Measurements from ENCODE around the gene RIPPLY1.

The RIPPLY1 gene, protein sequence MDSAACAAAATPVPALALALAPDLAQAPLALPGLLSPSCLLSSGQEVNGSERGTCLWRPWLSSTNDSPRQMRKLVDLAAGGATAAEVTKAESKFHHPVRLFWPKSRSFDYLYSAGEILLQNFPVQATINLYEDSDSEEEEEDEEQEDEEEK
- 0 reads per million in 2 donors for total RNA-seq

DNA sequence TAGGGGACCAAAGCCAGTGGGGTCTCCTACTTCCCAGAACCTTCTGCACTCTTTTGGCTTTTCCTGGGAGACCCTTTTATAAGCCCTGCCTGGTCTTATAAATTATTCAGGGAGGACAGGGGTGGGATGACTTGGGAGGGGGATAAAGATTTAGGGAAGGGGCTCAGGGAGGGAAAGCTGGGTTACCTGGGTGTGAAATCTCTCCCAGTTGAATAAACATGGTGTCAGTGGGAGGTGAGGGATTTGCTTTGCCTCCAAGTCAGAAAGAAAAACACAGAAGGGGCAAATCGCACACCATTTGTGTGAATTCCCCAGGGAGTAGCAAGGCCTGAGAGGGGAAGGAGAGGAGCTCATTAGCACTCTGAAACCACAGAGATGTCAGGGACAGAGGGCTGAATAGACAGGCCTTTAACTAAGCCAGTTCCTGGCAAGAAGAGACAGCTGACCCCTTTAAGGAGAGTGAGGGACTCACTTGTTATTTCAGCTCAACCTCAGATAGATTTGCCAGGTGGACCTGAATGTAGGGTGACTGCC lies at the start of gene RIPPLY1:
Gene RIPPLY1, minus strand, starts transcription at position 51 of the 534 bp plus-strand sequence. CDS start 54 bp downstream, outside the sequence.
- no peak for DNase-seq

DNA sequence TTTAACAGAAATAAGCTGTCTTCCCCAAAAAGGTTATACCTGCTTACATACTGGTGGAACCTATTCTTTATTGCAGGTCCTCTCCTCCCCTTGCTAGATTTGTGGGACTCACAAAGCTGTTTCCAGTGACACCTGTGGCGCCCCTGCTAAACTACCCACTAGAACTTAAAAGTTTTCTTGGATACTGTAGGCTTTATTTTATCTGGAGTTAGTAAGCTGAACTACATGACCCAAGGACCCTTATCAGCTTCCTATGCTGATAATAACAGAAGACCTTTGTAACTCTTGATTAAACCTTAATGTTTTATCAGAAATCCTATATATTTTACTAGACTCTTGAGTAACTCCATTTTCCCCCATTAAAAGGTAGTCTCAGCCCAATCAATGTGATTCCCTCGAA lies 49.4 kb upstream of the RIPPLY1 start:
- DNase-seq, result no peak

DNA sequence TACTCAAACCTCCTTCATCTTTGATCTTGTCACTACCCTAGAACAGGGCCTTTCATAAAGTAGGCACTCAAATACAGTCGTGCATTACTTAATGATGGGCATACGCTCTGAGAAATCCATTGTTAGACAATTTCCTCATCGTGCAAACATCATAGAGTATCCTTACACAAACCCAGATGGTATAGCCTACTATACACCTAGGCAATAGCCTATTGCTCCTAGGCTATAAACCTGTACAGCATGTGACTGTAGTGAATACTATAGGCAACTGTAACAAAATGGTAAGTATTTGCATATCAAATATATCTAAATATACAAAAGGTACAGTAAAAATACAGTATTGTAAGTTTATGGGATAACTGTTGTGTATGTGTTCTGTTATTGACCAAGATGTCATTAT lies 48.9 kb upstream of the RIPPLY1 start:
- DNase-seq, result no peak

DNA sequence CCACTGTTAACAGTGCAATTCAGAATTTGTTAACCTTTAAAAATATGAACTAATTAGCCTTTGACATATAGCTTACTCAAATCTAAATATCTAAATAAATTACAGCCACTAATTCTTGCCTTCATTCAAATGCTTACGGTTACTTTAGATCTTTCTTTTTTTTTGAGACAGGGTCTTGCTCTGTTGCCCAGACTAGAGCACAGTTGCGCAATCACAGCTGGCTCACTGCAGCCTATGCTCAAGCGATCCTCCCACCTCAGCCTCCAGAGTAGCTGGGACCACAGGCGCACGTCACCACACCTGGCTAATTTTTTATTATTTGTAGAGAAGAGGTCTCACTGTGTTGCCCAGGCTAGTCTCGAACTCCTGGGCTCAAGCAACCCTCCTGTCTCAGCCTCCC lies 48.1 kb upstream of the RIPPLY1 start:
- no peak for DNase-seq

DNA sequence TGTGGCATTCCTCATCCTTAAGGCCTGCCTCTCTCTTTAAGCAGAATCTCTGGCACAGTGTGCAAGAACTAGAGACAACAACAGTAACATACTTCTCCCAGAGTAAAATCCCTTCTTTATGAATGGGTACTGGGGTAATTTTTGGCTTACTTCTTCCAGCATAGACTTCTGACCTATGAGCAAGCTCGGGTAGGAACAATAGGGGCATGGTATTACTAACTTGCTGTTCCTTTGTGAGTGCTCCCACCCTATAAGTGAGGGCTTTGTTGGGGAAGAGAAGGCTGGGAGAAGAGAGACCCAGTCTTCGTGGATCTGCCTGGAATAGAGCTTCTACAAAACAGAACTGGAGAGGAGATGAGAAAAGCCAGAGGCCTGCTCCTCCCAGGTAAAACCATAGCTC lies 47.2 kb upstream of the RIPPLY1 start:
- DNase-seq, result no peak

DNA sequence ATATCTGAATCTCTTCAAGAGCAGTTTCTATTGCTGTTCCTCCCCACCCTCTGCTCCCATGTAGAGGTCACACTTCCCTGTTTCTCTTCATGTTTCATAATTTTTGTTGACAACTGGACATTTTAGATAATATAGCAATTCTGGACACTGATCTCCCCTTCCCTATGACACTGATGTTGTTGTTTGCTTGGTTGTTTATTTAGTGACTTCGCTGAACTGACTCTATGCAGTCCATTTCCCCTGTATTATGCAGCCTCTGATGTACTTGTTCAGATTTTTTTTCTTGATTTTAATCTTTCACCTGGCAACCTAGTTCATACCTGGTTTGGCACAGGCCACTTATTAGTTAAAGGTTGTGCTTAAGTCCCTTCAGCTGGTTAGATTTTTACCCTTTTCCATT lies 46.2 kb upstream of the RIPPLY1 start:
- no peak for DNase-seq

DNA sequence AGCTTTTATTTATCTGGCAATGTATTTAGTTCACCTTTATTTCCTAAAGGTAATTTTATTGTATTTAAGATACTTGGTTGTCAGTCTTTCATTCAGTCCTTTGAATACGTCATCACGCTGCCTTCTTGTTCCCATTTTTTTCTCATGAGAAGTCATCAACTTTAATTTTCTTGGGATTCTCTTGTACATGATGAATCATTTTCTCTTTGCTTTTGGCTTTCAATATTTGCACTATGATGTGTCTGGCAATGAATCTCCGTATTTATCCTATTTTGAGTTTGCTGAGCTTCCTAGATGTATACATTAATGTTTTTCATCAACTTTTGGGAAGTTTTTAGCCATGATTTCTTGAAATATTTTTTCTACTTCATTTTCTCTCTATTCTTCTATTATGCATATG lies 45.5 kb upstream of the RIPPLY1 start:
- DNase-seq, result no peak

DNA sequence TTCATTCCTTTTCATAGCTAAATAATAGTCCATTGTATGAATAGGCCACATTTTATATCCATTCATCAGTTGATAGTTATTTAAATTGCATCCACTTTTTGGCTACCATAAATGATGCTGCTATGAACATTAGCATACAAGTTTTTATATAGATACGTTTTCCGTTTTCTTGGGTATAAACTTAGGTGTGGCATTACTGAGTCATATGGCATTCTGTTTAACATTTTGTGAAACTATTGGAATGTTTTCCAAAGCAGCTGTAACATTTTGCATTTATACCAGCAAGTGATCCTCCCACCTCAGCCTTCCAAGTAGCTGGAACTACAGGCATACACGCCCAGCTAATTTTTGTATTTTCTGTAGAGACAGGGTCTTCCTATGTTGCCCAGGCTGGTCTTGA lies 43.3 kb upstream of the RIPPLY1 start:
- DNase-seq, result no peak

DNA sequence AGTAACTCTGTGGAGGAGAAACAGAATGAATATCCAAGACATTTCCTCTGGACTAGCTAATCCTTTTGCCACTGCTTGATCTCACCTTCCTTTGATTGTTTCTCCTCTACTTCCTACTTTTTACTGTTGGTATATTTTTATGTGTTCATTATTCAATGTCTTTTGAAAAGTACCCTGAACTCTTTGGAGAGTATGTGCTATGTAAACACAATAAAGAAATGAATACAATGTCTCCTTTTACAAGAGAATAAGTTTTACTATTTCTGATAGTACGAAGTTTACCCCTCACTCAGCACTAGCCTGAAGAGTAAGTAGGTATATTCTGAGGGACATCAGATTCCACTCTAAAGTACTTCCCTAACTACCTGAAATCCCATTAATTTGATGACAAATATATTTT lies 36.9 kb upstream of the RIPPLY1 start:
- DNase-seq, result no peak

DNA sequence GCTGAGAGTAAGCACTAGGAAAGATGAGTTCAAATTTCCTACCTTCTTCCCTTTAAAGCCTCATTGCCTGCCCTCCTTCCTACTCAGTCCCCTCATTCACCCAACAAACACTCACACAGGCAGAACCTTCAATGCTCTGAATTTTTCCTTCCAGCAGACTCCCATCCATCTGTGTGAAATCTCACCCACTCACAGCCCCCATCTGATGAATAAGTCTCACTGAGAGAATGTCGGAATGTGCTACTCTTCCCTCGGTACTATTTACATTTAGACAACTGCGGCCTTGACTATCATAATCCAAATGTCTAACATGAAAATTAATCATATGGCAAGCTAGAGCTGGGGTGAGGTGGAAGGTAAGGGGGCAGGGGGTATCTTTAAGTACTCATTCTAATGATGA lies 36.4 kb upstream of the RIPPLY1 start:
- DNase-seq, result no peak

DNA sequence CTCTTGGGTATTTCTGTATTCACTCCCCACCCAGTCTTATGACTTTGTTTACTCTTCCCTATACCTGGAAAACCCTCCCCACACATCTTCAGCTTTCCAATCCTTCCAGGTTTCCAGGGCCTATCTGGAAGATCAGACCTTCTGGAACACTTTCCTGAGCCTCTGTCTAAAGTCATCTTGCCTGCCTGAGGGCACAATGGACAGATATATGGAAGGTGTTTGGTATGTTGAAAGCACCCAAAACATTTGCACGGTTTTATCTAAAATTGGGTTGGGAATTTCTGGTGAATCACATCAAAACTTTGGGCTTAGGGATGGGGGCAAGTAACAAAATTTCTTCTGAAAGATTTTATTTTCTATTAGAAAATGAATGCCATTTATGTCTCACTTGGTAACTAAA lies 33.1 kb upstream of the RIPPLY1 start:
- no peak for DNase-seq

DNA sequence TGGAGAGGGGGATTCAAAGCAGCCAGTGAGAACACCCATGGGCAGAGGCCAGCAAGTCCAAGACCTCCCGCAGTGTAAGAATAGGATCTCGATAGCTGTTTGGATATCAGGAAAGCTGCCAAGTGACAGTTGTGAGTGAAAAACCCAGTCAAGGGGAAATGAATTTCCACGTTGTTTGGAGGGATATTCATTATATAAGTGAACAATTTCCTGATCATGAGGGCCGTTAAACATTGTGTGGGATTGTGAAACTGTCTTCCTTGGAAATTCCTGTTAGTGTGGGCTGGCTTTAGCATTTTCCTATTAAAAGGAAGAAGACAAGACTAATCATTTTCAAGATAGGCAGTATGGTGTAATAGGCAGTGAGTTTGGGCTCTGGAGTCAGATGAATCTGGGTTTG lies 32.0 kb upstream of the RIPPLY1 start:
- no peak for DNase-seq

DNA sequence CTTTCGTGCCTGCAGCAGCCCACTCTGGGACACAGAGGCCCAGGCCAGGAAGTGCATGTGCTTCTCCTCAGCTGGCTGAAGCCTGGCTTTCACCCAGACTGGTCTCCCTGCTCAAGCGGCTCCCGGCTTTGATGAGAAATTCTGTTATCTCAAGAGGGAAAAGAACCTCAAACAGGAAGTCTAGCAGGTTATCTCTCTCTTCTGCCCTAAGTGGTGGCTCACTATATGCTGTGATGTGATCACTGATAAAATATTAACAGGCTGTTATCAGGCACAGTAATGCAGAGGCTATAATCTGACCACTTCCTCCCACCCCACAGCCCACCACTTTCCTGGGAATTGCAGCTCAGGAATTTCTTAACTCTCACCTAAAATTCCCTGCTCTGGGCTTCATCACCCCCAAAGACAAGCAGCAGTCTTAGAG lies 30.4 kb upstream of the RIPPLY1 start:
- DNase-seq, result no peak

DNA sequence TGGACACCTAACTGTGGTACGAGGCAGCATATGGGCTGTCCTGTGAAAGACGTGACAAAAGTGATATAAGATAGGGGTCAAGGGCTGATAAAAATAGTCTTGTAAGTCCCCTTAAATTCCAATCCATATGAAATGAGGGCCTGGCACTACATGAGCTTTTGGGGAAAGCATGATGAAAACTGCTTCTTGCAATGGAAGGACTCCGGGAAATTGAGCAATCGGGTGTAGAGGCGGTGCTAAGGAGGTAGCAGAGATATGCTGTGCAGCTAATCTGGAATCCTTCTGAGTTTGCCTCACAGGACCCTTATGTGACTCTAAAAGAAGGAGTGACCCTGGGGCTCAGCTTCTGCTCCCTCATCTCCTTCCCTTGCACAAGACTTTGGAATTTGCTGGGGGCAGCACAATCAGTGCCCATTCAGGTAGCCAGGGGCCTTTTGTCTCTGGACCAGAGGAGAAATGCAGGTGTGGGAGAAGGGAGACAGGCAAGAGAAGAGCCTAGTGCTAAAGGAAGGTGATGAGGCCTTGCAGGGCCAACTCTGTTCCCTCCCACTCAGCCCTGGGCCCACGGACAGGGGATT lies 29.9 kb upstream of the RIPPLY1 start:
- DNase-seq, result no peak

DNA sequence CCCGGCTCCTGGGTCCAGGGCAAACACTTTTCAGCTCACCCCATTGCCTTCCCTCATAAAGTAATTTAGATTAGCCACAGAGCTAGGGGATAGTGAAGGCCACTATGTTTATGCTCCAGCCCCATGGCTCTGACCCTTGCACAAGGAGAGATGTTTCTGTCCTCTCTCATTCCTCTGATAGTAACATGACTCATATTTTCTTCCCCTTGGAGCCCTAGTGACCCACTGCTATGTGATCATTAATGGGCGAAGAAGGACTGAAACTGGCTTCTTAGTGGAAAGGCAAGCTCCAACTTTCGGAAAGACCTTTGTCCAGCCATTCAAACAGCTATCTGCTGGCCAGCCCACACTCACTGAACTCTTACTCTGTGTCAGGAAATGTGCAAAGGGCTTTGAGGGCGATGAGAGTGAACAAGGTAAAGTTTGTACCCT lies 29.4 kb upstream of the RIPPLY1 start:
- no peak for DNase-seq

DNA sequence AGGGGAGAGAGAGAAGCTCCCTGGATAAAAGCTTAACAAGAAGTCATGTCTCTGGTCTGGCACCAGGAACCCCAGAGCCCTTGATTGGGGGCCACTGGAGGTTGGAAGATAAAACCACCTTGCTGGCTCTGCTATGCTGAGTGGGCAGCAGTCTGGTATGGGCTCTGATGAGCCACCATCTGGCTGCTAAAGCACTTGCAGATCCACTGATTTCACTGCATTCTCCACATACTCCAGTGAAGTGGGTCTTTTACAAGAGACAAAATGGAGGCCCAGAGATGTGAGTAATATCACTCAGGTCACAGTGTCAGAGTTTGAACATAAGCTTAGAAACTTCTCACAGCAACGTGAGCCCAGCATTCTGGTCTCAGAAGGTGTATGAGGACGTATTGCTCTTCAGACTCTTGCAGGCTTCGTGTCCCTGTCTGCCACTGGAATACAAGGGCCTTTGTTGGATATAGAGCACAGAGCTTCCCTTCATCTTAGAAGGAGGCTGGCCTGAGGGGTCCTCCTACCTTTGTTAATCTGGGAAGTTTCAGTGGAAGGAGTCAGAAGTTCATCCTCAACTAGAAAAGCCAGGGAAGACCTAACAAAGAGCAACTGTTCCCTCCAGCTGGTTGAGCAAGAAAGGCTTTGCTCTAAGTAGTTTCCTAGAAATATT lies 28.8 kb upstream of the RIPPLY1 start:
- DNase-seq, result no peak

DNA sequence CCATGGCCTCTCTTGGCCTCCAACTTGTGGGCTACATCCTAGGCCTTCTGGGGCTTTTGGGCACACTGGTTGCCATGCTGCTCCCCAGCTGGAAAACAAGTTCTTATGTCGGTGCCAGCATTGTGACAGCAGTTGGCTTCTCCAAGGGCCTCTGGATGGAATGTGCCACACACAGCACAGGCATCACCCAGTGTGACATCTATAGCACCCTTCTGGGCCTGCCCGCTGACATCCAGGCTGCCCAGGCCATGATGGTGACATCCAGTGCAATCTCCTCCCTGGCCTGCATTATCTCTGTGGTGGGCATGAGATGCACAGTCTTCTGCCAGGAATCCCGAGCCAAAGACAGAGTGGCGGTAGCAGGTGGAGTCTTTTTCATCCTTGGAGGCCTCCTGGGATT lies 25.1 kb upstream of the RIPPLY1 start:
- DNase-seq, result no peak

DNA sequence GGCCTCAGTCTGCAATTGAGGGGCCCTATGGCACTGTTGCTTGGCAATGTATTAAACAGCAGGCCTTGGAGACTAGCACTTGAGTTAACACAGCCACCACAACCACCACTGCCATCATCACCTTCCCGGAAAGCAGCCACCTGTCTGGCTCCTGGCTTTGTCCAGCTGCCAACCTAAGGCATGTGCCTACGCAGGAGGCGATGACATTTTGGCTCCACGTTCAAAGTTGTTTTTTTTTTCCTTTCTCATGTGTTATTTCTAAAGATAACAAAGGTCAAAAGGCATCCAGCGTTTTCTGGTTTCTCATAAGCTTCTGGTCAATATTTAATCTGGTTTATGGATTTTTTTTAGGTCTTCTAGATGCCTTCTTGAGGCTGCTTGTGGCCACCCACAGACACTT lies 24.6 kb upstream of the RIPPLY1 start:
- no peak for DNase-seq

DNA sequence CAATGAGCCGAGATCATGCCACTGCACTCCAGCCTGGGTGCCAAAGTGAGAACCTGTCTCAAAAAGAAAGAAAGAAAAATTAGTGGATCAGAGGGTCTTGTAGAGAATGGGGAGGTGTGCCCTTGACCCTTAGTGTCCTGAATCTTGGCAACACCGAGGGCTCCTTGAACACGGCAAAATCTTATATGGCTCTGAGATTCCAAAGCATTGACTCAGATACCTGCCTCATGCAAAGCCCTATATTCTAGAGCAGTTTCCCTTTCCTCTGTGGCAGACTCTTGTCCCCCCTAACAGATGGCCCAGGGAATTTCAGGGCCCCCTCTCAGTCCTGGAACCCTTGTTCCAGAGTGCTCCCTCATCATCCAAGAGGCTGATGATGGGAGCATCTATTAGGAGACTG lies 23.9 kb upstream of the RIPPLY1 start:
- DNase-seq, result no peak

DNA sequence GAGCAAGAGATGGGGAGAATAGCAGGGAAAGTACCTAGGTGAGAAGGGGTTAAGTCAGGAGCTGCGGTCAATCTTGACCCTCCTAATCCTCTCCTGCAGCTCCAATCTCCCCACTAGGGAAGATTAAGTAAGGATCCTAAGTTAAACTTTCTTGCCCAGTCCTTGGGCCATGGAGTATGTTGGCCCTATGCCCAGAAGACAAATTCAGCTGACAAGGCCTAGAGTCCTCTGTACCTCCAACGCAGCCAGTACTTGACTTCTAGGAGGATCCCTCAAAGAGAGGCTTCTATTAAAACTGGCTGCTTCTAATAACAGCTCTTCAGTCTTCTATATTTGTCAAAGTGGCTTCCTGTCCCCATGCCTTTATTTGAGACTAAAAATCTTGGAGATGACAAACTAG lies 18.5 kb upstream of the RIPPLY1 start:
- no peak for DNase-seq

DNA sequence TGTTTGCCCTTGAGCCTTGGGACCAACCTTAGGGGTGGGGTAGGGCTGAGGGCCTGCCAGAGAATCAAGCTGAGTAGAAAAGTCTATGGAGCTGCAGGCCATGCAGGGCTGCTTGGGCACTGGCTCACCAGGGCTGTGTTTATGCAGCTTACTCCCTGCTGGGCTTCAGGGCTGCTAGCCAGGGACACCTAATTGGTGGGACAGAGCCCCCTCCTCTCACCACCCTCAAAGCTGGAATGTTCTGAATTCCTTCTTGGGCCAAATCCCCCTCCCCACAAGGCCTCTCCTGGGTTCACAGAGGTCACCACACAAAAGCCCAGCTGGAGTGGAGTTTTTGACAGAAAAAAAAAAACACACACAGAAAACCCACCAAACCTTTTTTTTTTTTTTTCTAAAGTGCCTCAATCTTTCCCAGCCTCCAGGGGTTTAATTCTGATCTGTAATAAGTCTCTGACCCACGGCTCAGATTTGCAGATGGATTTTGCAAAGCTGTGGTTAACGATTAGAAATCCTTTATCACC lies 16.9 kb upstream of the RIPPLY1 start, which contains the start of gene CLDN2:
Gene CLDN2, plus strand, starts transcription at position 471 of the 521 bp plus-strand sequence. CDS start 7,827 bp downstream, outside the sequence.
- no peak for DNase-seq

DNA sequence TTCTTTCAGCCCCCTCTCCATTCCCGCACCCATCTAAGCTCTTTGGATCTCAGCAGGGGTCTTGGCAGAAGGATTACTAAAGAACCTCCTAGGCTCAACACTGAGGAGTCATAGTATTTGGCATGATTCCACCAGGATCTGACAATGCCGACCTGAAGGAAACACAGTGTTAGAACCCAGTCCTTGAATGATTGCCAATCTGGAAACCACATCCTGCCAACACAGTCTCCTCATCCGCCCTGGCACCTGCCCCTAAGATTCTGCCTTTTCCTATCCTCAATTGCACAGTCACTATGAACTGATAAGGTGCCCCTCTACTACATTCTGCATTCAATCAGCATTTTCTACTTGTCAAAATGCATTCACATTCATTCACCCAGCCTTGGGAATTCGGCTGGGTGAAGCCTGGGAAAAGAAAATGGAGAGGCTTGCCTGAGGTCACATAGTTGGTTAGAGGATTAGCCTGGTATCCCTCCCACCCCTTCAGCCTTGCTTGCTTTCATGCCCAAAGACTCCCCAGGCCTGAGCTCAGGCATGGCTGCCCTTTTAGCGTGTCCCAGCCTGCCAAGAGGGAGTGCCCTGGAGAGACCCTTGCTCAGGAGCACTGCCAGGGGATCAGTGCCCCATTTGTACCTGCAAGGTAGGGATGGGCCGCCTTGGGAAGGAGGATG lies 14.8 kb upstream of the RIPPLY1 start:
- DNase-seq, result peak; percentile 6

DNA sequence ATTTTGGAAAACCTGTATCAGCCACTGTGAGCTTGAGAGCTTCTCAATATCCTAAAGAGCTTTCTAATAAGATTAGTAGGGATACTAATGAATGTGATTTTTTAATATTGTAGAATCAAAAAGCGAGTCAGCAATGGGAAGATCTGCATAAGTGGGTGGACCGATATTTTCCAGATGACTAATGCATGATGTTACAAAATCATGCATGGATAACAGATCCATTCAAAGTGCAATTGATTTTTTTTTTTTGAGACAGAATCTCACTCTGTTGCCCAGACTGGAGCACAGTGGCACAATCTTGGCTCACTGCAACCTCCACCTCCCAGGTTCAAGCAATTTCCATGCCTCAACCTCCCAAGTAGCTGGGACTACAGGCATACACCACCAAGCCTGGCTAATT lies 9.7 kb upstream of the RIPPLY1 start:
- DNase-seq, result no peak
